Neural cell (in vitro differentiated cells): Measurements from ENCODE around the gene TMOD3. TPM values are rescaled to one million over a fixed set of nuclear protein-coding genes. Genes with fewer than 3 reads are reported as not detected.

Source experiments
- H2AFZ ChIP-seq: fragments of 200-600, 300-800 bp; sonication (generic), shearing (Covaris generic); 2 replicates; pipeline ENCODE4 v1.6.0; 2014; ENCODE audit warnings: low read depth, mild to moderate bottlenecking, antibody characterized with exemption, low read length, moderate library complexity
- H3F3A ChIP-seq: fragments of 200-600 bp; shearing (Covaris generic); 2 replicates; pipeline ENCODE4 v1.6.1; 2016; ENCODE audit warnings: mild to moderate bottlenecking, moderate library complexity, mixed read lengths, antibody characterized with exemption, low read length; ENCODE audit not compliant: insufficient read depth, poor library complexity, severe bottlenecking
- H3K27ac ChIP-seq: fragments of 200-600, 300-800 bp; sonication (generic), shearing (Covaris generic); 2 replicates; pipeline ENCODE4 v1.5.1; 2014; ENCODE audit warnings: mild to moderate bottlenecking, low read length, moderate library complexity
- H3K27me3 ChIP-seq: fragments of 300-800, 200-600 bp; sonication (generic), shearing (Covaris generic); 2 replicates; pipeline ENCODE4 v1.6.0; 2014; ENCODE audit warnings: mild to moderate bottlenecking, low read depth, low read length, moderate library complexity; ENCODE audit not compliant: insufficient read depth
- H3K36me3 ChIP-seq: fragments of 300-800, 200-600 bp; sonication (generic), shearing (Covaris generic); 2 replicates; pipeline ENCODE4 v1.5.1; 2014; ENCODE audit warnings: mild to moderate bottlenecking, antibody characterized with exemption, low read length, moderate library complexity; ENCODE audit not compliant: insufficient read depth
- H3K4me2 ChIP-seq: fragments of 300-800, 200-600 bp; sonication (generic), shearing (Covaris generic); 2 replicates; pipeline ENCODE4 v1.6.0; 2014; ENCODE audit warnings: mild to moderate bottlenecking, low read length
- H3K4me3 ChIP-seq: fragments of 300-800, 200-600 bp; sonication (generic), shearing (Covaris generic); 2 replicates; pipeline ENCODE4 v1.5.1; 2014; ENCODE audit warnings: mild to moderate bottlenecking, low read length, moderate library complexity
- H3K79me2 ChIP-seq: fragments of 200-600 bp; shearing (Covaris generic); replicated peaks from 2 replicates; pipeline ENCODE4 v1.6.0; 2014; ENCODE audit warnings: mild to moderate bottlenecking, low read length, moderate library complexity; ENCODE audit not compliant: insufficient read depth
- H3K9ac ChIP-seq: fragments of 300-800, 200-600 bp; sonication (generic), shearing (Covaris generic); 2 replicates; pipeline ENCODE4 v1.6.1; 2016; ENCODE audit warnings: mild to moderate bottlenecking, low read length, mixed read lengths
- H3K9me2 ChIP-seq: fragments of 200-600 bp; shearing (Covaris generic); 2 replicates; pipeline ENCODE4 v1.6.1; 2016; ENCODE audit warnings: mild to moderate bottlenecking, low read length, mixed read lengths; ENCODE audit not compliant: insufficient read depth
- H3K9me3 ChIP-seq: fragments of 200-600, 300-800 bp; sonication (generic), shearing (Covaris generic); 2 replicates; pipeline ENCODE4 v1.6.1; 2016; ENCODE audit warnings: mild to moderate bottlenecking, mixed run types, low read length, moderate library complexity, mixed read lengths
- H4K20me1 ChIP-seq: fragments of 200-600 bp; shearing (Covaris generic); 2 replicates; pipeline ENCODE4 v1.6.1; 2016; ENCODE audit warnings: mild to moderate bottlenecking, mixed run types; ENCODE audit not compliant: insufficient read depth
- EP300 ChIP-seq: fragments of 450-650 bp; conservative IDR thresholded peaks from 2 replicates; pipeline ENCODE4 v1.6.1; 2014; ENCODE audit warnings: antibody characterized with exemption, mild to moderate bottlenecking, moderate library complexity; ENCODE audit not compliant: poor library complexity, severe bottlenecking
- EZH2 ChIP-seq: fragments of 200-600, 300-800 bp; shearing (Covaris generic), sonication (generic); IDR thresholded peaks from 2 replicates; pipeline ENCODE4 v1.6.1; 2014; ENCODE audit warnings: antibody characterized with exemption, low read length, borderline replicate concordance, mild to moderate bottlenecking; ENCODE audit not compliant: insufficient read depth, poor library complexity, severe bottlenecking
- MXI1 ChIP-seq: fragments of 450-650 bp; conservative IDR thresholded peaks from 2 replicates; pipeline ENCODE4 v1.6.1; 2014; ENCODE audit warnings: antibody characterized with exemption, mild to moderate bottlenecking; ENCODE audit not compliant: poor library complexity, severe bottlenecking
- POLR2AphosphoS5 ChIP-seq: IDR thresholded peaks from 2 replicates; pipeline ENCODE4 v1.6.1; 2012
- RAD21 ChIP-seq: fragments of 450-650 bp; conservative IDR thresholded peaks from 2 replicates; pipeline ENCODE4 v1.6.1; 2014; ENCODE audit warnings: antibody characterized with exemption, mild to moderate bottlenecking, moderate library complexity
- SMC3 ChIP-seq: fragments of 450-650 bp; conservative IDR thresholded peaks from 2 replicates; pipeline ENCODE4 v1.6.1; 2014; ENCODE audit warnings: antibody characterized with exemption, mild to moderate bottlenecking, moderate library complexity; ENCODE audit not compliant: poor library complexity
- TAF1 ChIP-seq: IDR thresholded peaks from 2 replicates; pipeline ENCODE4 v1.6.1; 2012; ENCODE audit warnings: low read depth
- polyA plus RNA-seq: library from polyadenylated mRNA; depleted of rRNA; stranded (reverse); fragments of >200 nt; gene quantifications from 2 replicates; pipeline ENCODE4 v1.2.3, GENCODE V29; 2014
- TF ChIP-seq, protein P1 (sequence below): IDR thresholded peaks from 2 replicates; pipeline ENCODE4 v1.6.1; 2012; ENCODE audit warnings: borderline replicate concordance
- TF ChIP-seq, protein P2 (sequence below): fragments of 450-650 bp; IDR thresholded peaks from 2 replicates; pipeline ENCODE4 v1.5.1; 2014; ENCODE audit warnings: antibody characterized with exemption, mild to moderate bottlenecking, moderate library complexity; ENCODE audit not compliant: poor library complexity, severe bottlenecking

TMOD3 gene
- polyA plus RNA-seq, 1 donor from 2014 or later, result 12.6 TPM

DNA sequence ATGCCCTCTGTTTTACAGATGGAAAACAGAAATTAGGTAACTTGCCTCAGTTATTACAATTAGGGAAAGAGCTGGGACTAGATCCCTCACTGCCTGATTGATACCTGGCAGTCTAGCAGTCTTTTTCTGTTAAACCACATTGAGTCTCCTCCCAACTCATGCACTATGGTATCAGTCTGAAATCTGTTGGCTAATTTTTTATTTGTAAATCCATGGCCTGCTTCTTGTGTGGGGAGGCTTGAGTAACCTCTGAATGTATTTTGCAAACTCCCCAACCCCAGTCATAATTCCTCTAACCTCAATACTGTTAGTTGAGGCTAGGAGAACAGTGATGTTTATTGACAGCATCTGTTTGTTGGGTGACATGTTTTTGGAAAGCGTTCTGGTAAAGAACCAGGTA lies 35.9 kb downstream of the TMOD3 start:
- Histone ChIP-seq H3K4me2 (no peak overlapping the region), H3K27me3 (no peaks in the 10 kb centered on the region), H3K27ac (no peak overlapping the region), H3F3A (no peaks in the 10 kb centered on the region), H4K20me1 (no peaks in the 10 kb centered on the region), H3K36me3 (peaks cover 6% of the 10 kb centered on the region), H3K9ac (no peak overlapping the region), H3K9me3 (no peaks in the 10 kb centered on the region), H3K9me2 (no peaks in the 10 kb centered on the region), H2AFZ (no peak overlapping the region), H3K4me3 (no peak overlapping the region), H3K79me2 (no peaks in the 10 kb centered on the region)
- TF ChIP-seq EP300 (no peak), RAD21 (no peak), MXI1 (no peak), SMC3 (no peak), POLR2AphosphoS5 (no peak), EZH2 (no peak), TAF1 (no peak)
- TF ChIP-seq, protein P1, sequence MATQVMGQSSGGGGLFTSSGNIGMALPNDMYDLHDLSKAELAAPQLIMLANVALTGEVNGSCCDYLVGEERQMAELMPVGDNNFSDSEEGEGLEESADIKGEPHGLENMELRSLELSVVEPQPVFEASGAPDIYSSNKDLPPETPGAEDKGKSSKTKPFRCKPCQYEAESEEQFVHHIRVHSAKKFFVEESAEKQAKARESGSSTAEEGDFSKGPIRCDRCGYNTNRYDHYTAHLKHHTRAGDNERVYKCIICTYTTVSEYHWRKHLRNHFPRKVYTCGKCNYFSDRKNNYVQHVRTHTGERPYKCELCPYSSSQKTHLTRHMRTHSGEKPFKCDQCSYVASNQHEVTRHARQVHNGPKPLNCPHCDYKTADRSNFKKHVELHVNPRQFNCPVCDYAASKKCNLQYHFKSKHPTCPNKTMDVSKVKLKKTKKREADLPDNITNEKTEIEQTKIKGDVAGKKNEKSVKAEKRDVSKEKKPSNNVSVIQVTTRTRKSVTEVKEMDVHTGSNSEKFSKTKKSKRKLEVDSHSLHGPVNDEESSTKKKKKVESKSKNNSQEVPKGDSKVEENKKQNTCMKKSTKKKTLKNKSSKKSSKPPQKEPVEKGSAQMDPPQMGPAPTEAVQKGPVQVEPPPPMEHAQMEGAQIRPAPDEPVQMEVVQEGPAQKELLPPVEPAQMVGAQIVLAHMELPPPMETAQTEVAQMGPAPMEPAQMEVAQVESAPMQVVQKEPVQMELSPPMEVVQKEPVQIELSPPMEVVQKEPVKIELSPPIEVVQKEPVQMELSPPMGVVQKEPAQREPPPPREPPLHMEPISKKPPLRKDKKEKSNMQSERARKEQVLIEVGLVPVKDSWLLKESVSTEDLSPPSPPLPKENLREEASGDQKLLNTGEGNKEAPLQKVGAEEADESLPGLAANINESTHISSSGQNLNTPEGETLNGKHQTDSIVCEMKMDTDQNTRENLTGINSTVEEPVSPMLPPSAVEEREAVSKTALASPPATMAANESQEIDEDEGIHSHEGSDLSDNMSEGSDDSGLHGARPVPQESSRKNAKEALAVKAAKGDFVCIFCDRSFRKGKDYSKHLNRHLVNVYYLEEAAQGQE, result no peak
- TF ChIP-seq, protein P2, sequence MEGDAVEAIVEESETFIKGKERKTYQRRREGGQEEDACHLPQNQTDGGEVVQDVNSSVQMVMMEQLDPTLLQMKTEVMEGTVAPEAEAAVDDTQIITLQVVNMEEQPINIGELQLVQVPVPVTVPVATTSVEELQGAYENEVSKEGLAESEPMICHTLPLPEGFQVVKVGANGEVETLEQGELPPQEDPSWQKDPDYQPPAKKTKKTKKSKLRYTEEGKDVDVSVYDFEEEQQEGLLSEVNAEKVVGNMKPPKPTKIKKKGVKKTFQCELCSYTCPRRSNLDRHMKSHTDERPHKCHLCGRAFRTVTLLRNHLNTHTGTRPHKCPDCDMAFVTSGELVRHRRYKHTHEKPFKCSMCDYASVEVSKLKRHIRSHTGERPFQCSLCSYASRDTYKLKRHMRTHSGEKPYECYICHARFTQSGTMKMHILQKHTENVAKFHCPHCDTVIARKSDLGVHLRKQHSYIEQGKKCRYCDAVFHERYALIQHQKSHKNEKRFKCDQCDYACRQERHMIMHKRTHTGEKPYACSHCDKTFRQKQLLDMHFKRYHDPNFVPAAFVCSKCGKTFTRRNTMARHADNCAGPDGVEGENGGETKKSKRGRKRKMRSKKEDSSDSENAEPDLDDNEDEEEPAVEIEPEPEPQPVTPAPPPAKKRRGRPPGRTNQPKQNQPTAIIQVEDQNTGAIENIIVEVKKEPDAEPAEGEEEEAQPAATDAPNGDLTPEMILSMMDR, result no peak

DNA sequence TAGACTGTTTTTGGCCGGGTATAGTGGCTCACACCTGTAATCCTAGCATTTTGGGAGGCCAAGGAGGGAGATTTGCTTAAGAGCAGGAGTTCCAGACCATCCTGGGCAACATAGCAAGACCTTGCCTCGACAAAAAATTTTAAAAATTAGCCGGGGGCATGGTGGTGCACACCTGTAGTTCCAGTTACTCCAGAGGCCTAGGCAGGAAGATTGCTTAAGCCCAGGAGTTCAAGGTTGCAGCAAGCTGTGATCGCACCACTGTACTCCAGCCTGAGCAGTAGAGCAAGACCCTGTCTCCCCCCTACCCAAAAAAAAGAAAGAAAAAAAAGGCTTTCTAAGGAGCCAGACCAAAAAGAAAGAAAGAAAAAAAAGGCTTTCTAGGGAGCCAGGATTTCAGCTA lies 36.7 kb downstream of the TMOD3 start:
- H3K79me2 ChIP-seq, result no peaks in the 10 kb centered on the region
- H3K4me3 ChIP-seq, result no peak overlapping the region
- no peak overlapping the region for H3K9ac ChIP-seq
- no peak overlapping the region for H2AFZ ChIP-seq
- H3K27ac ChIP-seq, result no peak overlapping the region
- no peak overlapping the region for H3K4me2 ChIP-seq
- TF ChIP-seq POLR2AphosphoS5, result no peak
- TF ChIP-seq RAD21, result no peak
- TF ChIP-seq EP300, result no peak
- TF ChIP-seq TAF1, result no peak
- TF ChIP-seq, protein P2, result no peak
- no peak for TF ChIP-seq EZH2
- H3K27me3 ChIP-seq, result no peaks in the 10 kb centered on the region
- H3F3A ChIP-seq, result no peaks in the 10 kb centered on the region
- H3K9me2 ChIP-seq, result no peaks in the 10 kb centered on the region
- peaks cover 6% of the 10 kb centered on the region for H3K36me3 ChIP-seq
- no peaks in the 10 kb centered on the region for H4K20me1 ChIP-seq
- no peaks in the 10 kb centered on the region for H3K9me3 ChIP-seq
